Measurements from ENCODE around the gene SPRY2.
A peak's percentile ranks its signal among the peaks of the same experiment; 100 is the strongest.

DNA sequence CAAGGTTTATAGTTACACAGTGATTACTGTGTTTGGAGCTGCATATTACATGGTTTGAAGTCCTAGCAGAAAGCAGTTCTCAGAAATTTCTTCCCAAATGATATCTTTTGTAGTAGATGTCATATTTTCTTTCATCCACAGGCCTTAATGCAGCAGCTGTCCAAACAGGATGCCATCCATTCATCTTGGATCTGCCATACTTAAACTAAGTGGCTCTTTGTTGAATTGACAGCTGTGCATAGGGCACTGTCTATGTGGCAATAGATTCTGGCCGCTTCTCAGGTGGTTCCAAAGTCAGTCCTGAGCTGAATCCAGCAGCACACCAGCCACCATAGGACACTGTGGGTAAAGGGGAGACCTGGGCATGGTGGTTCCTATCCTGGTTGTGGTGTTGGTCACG lies 41.6 kb upstream of the SPRY2 start:
- TF ChIP-seq POLR2AphosphoS5 (IDR thresholded peaks at IDR 0.05) = peak; percentile 77
- TF ChIP-seq MXI1 (conservative IDR thresholded peaks at IDR 0.05; ENCODE audit: poor library complexity, severe bottlenecking) = no peak
- peak; percentile 94 for TF ChIP-seq EP300 (conservative IDR thresholded peaks at IDR 0.05; ENCODE audit: poor library complexity, severe bottlenecking)
